GM12875 (cell line): Measurements from ENCODE around the gene OSBPL10.

Source experiments
- H3K4me3 ChIP-seq: one replicate; pipeline ENCODE4 v1.5.1; 2011; ENCODE audit warnings: low read depth, low read length, control low read depth
- TF ChIP-seq, protein P1 (sequence below): IDR thresholded peaks from 2 replicates; pipeline ENCODE4 v1.5.1; 2011; ENCODE audit warnings: low read depth, mild to moderate bottlenecking, control low read depth, inconsistent platforms, low read length, moderate library complexity, borderline replicate concordance; ENCODE audit not compliant: insufficient read depth

OSBPL10 gene

DNA sequence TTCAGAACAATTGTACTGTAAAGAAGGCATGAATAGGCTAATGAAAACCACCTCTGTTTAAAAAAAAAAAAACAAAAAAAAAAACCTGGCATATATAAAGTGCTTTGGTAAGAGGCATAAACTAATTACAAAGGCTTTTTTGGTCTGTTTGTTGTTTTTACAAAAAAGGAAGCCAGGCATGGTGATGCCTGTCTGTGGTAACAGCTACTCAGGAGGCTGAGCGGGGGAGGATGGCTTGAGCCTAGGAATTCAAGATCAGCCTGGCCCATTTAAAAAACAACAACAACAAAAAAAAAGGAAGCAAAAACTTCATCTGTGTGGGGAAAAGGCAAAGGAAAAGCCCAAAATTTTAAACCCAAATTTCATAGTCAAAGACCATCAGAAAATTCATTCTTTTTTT is 47.0 kb downstream of the OSBPL10 start:
- H3K4me3 ChIP-seq: no peak overlapping the region
- TF ChIP-seq, protein P1, sequence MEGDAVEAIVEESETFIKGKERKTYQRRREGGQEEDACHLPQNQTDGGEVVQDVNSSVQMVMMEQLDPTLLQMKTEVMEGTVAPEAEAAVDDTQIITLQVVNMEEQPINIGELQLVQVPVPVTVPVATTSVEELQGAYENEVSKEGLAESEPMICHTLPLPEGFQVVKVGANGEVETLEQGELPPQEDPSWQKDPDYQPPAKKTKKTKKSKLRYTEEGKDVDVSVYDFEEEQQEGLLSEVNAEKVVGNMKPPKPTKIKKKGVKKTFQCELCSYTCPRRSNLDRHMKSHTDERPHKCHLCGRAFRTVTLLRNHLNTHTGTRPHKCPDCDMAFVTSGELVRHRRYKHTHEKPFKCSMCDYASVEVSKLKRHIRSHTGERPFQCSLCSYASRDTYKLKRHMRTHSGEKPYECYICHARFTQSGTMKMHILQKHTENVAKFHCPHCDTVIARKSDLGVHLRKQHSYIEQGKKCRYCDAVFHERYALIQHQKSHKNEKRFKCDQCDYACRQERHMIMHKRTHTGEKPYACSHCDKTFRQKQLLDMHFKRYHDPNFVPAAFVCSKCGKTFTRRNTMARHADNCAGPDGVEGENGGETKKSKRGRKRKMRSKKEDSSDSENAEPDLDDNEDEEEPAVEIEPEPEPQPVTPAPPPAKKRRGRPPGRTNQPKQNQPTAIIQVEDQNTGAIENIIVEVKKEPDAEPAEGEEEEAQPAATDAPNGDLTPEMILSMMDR: no peak

DNA sequence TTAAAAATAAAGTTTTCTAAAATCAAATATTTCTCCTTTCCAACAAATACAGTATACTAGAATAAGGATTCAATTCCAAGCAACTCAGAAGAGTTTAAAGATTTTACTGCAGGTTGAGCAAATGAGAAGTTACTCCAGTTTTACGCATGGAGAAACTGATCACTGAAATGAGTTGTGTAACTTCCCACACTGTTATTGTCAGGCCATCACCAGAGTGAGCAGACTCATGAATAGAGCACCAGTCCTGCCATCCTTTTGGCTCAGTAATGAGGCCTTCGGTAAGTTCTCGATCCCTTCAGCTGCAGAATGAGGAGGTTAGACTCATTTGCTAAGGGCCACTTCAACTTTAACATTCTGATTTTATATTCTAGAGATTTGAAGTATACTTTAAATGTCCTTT is 48.1 kb downstream of the OSBPL10 start:
- no peak overlapping the region for H3K4me3 ChIP-seq

DNA sequence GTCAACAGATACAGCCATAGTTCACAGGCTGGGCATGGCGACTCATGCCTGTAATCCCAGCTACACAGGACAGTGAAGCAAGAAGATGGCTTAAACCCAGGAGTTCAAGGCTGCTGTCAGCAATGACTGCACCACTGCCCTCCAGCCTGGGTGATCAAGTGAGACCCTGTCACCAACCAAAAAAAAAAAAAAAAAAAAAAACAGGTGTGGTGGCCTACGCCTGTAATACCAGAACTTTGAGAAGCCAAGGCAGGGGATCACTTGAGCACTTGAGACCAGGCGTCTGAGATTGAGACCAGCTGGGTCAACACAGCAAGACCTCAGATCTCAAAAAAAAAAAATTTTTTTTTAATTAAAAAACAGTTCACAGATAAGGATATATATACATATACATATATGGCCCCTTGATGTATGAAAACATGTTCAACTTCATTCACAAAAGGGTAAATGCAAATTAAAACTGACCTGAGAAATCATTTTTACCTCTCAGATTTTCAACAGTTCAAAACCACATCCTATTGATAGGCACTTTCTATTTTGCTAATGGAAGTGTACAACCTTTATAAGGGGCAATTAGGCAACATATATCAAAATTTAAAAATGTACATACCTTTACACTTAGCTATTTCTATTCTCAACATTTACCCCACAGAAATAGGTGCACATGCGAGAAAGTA is 51.1 kb downstream of the OSBPL10 start:
- H3K4me3 ChIP-seq: no peak overlapping the region
- TF ChIP-seq, protein P1: no peak

More for the DNA sequence above, 48.1 kb downstream of the OSBPL10 start:
- TF ChIP-seq, protein P1: no peak

DNA sequence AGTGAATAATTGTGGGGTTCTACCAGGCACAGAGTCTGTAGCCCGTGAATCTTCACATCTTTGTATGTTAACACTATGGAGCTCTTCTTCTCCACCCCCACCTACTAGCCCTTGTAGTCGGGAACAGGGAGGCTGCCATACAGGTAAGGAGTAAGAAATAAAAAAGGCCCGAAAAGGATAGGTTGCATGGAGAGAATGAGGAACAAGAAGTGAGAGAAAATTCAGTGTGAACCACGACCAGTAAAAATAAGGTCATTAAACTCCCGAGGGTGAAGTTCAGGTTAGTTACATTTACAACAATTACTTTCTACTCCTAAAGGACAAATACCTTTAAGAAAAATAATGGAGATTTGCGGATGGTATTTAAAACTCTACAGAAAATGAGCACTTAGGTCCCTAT is 53.3 kb downstream of the OSBPL10 start:
- TF ChIP-seq, protein P1: no peak
- no peak overlapping the region for H3K4me3 ChIP-seq

GRCh38 chr3:31926543-31926942 is 54.5 kb downstream of the OSBPL10 start:
- TF ChIP-seq, protein P1: no peak
- H3K4me3 ChIP-seq: no peak overlapping the region

DNA sequence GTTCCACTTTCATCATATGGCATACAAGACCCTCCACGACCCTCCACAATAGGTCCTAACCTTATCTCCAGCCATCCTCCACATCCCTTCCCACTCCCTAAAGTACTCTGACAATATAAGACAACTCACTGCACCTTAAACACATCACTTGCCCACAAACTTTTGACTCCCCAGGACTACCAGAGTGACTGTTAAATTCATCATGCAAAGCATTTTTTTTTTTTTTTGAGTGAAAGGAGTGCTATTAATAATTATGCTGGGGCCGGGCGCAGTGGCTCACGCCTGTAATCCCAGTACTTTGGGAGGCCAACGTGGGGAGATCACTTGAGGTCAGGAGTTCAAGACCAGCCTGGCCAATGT is 55.8 kb downstream of the OSBPL10 start:
- TF ChIP-seq, protein P1: no peak

DNA sequence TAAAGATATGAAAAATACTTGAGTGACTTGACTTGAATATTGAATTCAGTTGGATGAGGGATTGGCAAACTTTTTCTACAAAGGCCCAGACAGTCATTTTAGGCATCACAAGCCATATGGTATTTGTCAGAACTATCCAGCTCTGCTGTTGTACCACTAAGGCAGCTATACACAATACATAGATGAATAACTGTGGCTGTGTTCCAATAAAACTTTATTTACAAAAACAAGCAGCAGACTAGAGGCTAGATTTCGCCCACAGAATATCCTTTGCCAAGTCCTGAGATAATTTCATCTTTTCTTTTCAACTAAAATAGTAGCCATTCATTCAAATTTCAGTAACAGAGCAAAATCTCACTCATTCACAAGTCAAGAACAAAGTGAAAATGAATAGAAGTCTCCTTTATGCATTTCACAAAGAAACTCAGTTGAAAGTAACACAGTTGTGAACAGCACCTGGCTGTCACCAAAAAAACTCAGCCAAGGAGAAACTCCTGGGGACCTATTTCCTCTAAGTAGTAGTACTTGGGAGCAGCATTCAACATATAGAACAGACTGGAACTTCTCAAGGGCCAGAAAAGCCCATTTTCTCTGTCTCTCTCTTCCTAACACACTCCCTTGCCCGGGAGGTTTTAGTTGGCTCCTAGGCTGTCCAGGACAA is 56.3 kb downstream of the OSBPL10 start:
- TF ChIP-seq, protein P1: no peak
- H3K4me3 ChIP-seq: no peak overlapping the region

More for the DNA sequence above, 55.8 kb downstream of the OSBPL10 start:
- no peak overlapping the region for H3K4me3 ChIP-seq
